CD14-positive monocyte (primary cell): ENCODE data around the gene GGA2. TPM values are rescaled to one million over a fixed set of nuclear protein-coding genes. Genes with fewer than 3 reads are reported as not detected.
A peak's percentile ranks its signal among the peaks of the same experiment; 100 is the strongest.
"Not testable (repeated sequence)": the region's sequence is repeated elsewhere in the genome, so short reads cannot be mapped to it uniquely, and the experiment has no call there.

ENCODE experiments used
- DNase-seq, 3 donors: peaks; one replicate each; pipeline ENCODE4 v3.0.0-alpha.2; 2011 to 2022
- H2AFZ ChIP-seq: 2 replicates; pipeline ENCODE4 v1.6.0; 2012; ENCODE audit warnings: mild to moderate bottlenecking, low read depth, low read length, inconsistent platforms; ENCODE audit not compliant: insufficient read depth, poor library complexity, severe bottlenecking
- H3K27ac ChIP-seq, 2 donors: 1 replicate in 1 of 2; 2 replicates in 1 of 2; pipeline ENCODE4 v1.5.1; 2012 to 2013; ENCODE audit warnings: low read length in 2 of 2, control low read depth in 1 of 2, inconsistent platforms in 1 of 2, low read depth in 1 of 2, mild to moderate bottlenecking in 1 of 2
- H3K27me3 ChIP-seq, 2 donors: one replicate each; pipeline versions ENCODE4 v1.6.0 to v1.6.1; 2011 to 2013; ENCODE audit warnings: low read length in 2 of 2; ENCODE audit not compliant: control insufficient read depth in 2 of 2, insufficient read depth in 2 of 2
- H3K36me3 ChIP-seq, 2 donors: replicated peaks in 1 of 2; 1 replicate in 1 of 2; 2 replicates in 1 of 2; pipeline versions ENCODE4 v1.5.1 to v1.6.1; 2012 to 2013; ENCODE audit warnings: low read length in 2 of 2, control low read depth in 1 of 2, inconsistent platforms in 1 of 2, mild to moderate bottlenecking in 1 of 2; ENCODE audit not compliant: insufficient read depth in 2 of 2, control insufficient read depth in 1 of 2
- H3K4me1 ChIP-seq, 2 donors: 1 replicate in 1 of 2; 2 replicates in 1 of 2; pipeline versions ENCODE4 v1.5.1 to v1.6.1; 2012 to 2013; ENCODE audit warnings: low read length in 2 of 2, control low read depth in 1 of 2, inconsistent platforms in 1 of 2, mild to moderate bottlenecking in 1 of 2, moderate library complexity in 1 of 2; ENCODE audit not compliant: insufficient read depth in 2 of 2, control insufficient read depth in 1 of 2
- H3K4me2 ChIP-seq: replicated peaks from 2 replicates; pipeline ENCODE3; 2012; ENCODE audit warnings: low read length, moderate library complexity, mild to moderate bottlenecking; ENCODE audit not compliant: poor library complexity, severe bottlenecking; ENCODE audit errors: extremely low read depth
- H3K4me3 ChIP-seq, 3 experiments: fragments of 200-600 bp in 1 of 3; sonication (generic) in 1 of 3; replicated peaks in 1 of 3; 1 replicate in 2 of 3; 2 replicates in 1 of 3; pipeline ENCODE4 v1.5.1; 2011 to 2013; ENCODE audit warnings: low read length in 3 of 3, mild to moderate bottlenecking in 3 of 3, control low read depth in 2 of 3, low read depth in 2 of 3, inconsistent platforms in 1 of 3, moderate library complexity in 1 of 3
- H3K79me2 ChIP-seq: 2 replicates; pipeline ENCODE4 v1.6.0; 2012; ENCODE audit warnings: mild to moderate bottlenecking, control low read depth, inconsistent platforms, low read length, moderate library complexity; ENCODE audit not compliant: insufficient read depth
- H3K9ac ChIP-seq: 2 replicates; pipeline ENCODE4 v1.6.0; 2017; ENCODE audit warnings: low read length, mild to moderate bottlenecking; ENCODE audit not compliant: insufficient read depth, poor library complexity, severe bottlenecking
- H3K9me3 ChIP-seq, 2 donors: replicated peaks in 1 of 2; 1 replicate in 1 of 2; 2 replicates in 1 of 2; pipeline versions ENCODE4 v1.5.1 to v1.6.1; 2012 to 2013; ENCODE audit warnings: low read length in 2 of 2, control low read depth in 1 of 2; ENCODE audit not compliant: control insufficient read depth in 1 of 2, insufficient read depth in 1 of 2
- H4K20me1 ChIP-seq: 2 replicates; pipeline ENCODE4 v1.6.0; 2012; ENCODE audit warnings: mild to moderate bottlenecking, low read length, control low read depth, moderate library complexity; ENCODE audit not compliant: insufficient read depth
- H3K27ac Mint-ChIP-seq, 7 donors: one replicate each; pipeline ENCODE4 v1.8.0; 2020; ENCODE audit warnings: mild to moderate bottlenecking in 7 of 7, mixed read lengths in 7 of 7, moderate library complexity in 6 of 7, inconsistent platforms in 2 of 7
- H3K27me3 Mint-ChIP-seq, 3 donors: one replicate each; pipeline ENCODE4 v1.8.0; 2021 to 2022; ENCODE audit warnings: low read depth in 3 of 3, mild to moderate bottlenecking in 3 of 3, mixed read lengths in 3 of 3, moderate library complexity in 3 of 3, inconsistent platforms in 1 of 3
- H3K36me3 Mint-ChIP-seq, 2 donors: one replicate each; pipeline ENCODE4 v1.8.0; 2020; ENCODE audit warnings: mixed read lengths in 2 of 2, inconsistent platforms in 1 of 2, mild to moderate bottlenecking in 1 of 2
- H3K4me1 Mint-ChIP-seq: one replicate; pipeline ENCODE4 v1.8.0; 2020; ENCODE audit warnings: mild to moderate bottlenecking, mixed read lengths
- H3K4me3 Mint-ChIP-seq, 2 donors: one replicate each; pipeline ENCODE4 v1.8.0; 2020; ENCODE audit warnings: mild to moderate bottlenecking in 2 of 2, mixed read lengths in 2 of 2, moderate library complexity in 1 of 2
- H3K9me3 Mint-ChIP-seq, 7 donors: one replicate each; pipeline ENCODE4 v1.8.0; 2020 to 2022; ENCODE audit warnings: mixed read lengths in 7 of 7, mild to moderate bottlenecking in 6 of 7, moderate library complexity in 6 of 7, inconsistent platforms in 2 of 7
- CTCF ChIP-seq: fragments of 200-600 bp; IDR thresholded peaks from one replicate; pipeline ENCODE4 v1.8.0; 2022; ENCODE audit warnings: antibody characterized with exemption, mild to moderate bottlenecking
- WGBS: methylation state at CpG from one replicate; pipeline ENCODE4 v1.1.5; 2013; ENCODE audit warnings: missing lambda C conversion rate; ENCODE audit not compliant: insufficient coverage; 5-methylcytosine and 5-hydroxymethylcytosine counted together
- intact Hi-C, 2 donors: fragments of 100-400 bp; cut with micrococcal nuclease; formaldehyde crosslinking; loops; one replicate each; pipeline versions ENCODE4 v1.15.0 to v1.15.1; 2023
- polyA plus RNA-seq, 3 donors: library from polyadenylated mRNA; depleted of rRNA in 1 of 3; unstranded in 2 of 3; stranded (reverse) in 1 of 3; fragments of 300-500 nt in 2 of 3; fragments of >200 nt in 1 of 3; fragmentation: Illumina TruSeq in 2 of 3; gene quantifications; 1 replicate in 2 of 3; 2 replicates in 1 of 3; pipeline ENCODE4 v1.2.3, GENCODE V29; 2012 to 2021

GGA2 gene
- polyA plus RNA-seq, 3 donors: 37.5 to 55.4 (median 49.5) TPM

GRCh38 chr16:23544436-23544835, 34.1 kb upstream of the GGA2 start:
- no peaks in the 10 kb centered on the region for H3K4me1 Mint-ChIP-seq
- no peak overlapping the region for H3K9ac ChIP-seq
- no peaks in the 10 kb centered on the region for H3K79me2 ChIP-seq
- no peak overlapping the region for H3K4me3 Mint-ChIP-seq
- no peaks in the 10 kb centered on the region for H4K20me1 ChIP-seq
- H3K27ac ChIP-seq: no peak overlapping the region
- no peaks in the 10 kb centered on the region for H3K27me3 Mint-ChIP-seq
- no peaks in the 10 kb centered on the region for H3K9me3 ChIP-seq
- no peak for DNase-seq
- H3K36me3 Mint-ChIP-seq: peaks cover 46 to 50% of the 10 kb centered on the region in 2 donors
- no peak overlapping the region for H3K4me2 ChIP-seq
- no peak for TF ChIP-seq CTCF
- intact Hi-C loops: loop anchor here in 1 of 2 donors (10.0 kb wide), 1 partner anchor 50 kb away; no protein-coding TSS in a partner anchor
- no peaks in the 10 kb centered on the region for H3K9me3 Mint-ChIP-seq
- no peak overlapping the region for H2AFZ ChIP-seq
- 98% methylated on average over 6 of the region's 14 CpGs for WGBS
- H3K27ac Mint-ChIP-seq: no peak overlapping the region
- H3K27me3 ChIP-seq: no peaks in the 10 kb centered on the region
- H3K36me3 ChIP-seq: peaks cover 37 to 61% of the 10 kb centered on the region in 2 donors
- no peak overlapping the region for H3K4me3 ChIP-seq
- H3K4me1 ChIP-seq: no peaks in the 10 kb centered on the region

GRCh38 chr16:23540817-23541178, 30.5 kb upstream of the GGA2 start:
- WGBS: 100% methylated on average over 2 of the region's 3 CpGs
- H3K4me3 Mint-ChIP-seq: not testable (repeated sequence)

More at GRCh38 chr16:23540817-23541178, 30.5 kb upstream of the GGA2 start:
- Histone ChIP-seq H3K36me3 (peaks cover 21 to 37% of the 10 kb centered on the region in 2 donors), H3K27ac (peak overlapping the region in 1 of 2 donors; percentile 51), H3K4me1 (peaks cover 11 to 14% of the 10 kb centered on the region in 2 donors)
- H3K79me2 ChIP-seq, H3K4me2 ChIP-seq, H3K9me3 Mint-ChIP-seq, H3K27ac Mint-ChIP-seq, H3K9me3 ChIP-seq, H3K27me3 ChIP-seq, H4K20me1 ChIP-seq, H2AFZ ChIP-seq, H3K4me3 ChIP-seq, H3K27me3 Mint-ChIP-seq, DNase-seq, H3K9ac ChIP-seq: not testable (repeated sequence)
- intact Hi-C loops: loop anchor here in 1 of 2 donors (10.0 kb wide), 1 partner anchor 46 kb away; no protein-coding TSS in a partner anchor
- peaks cover 28 to 34% of the 10 kb centered on the region in 2 donors for H3K36me3 Mint-ChIP-seq
- peaks cover 17% of the 10 kb centered on the region for H3K4me1 Mint-ChIP-seq
